HepG2 (cell line): ENCODE measurements around the gene DUSP2. TPM values are rescaled to one million over a fixed set of nuclear protein-coding genes. Genes with fewer than 3 reads are reported as not detected.

ENCODE experiments used
- ATAC-seq: fragments of 200-7000 bp; cut with Tn5 transposase; 3 replicates; pipeline ENCODE4 v1.9.1; 2020; ENCODE audit warnings: mild to moderate bottlenecking, moderate library complexity
- BruUV-seq: library from RNA; stranded (reverse); fragments of 400-500 nt; replicated peaks from 2 replicates; lab custom pipeline; 2021; lab: Mats Ljungman, UMichigan
- CTCF ChIA-PET: fragments of 300-600 bp; formaldehyde crosslinking; extraction: SDS; loops from one replicate; lab custom pipeline; 2021; ENCODE audit warnings: low total read pairs, inconsistent platforms, low intra/inter-chr PET ratio; lab: Yijun Ruan, JAX
- POLR2A ChIA-PET: fragments of 350-600 bp; sonication (Branson Sonifier 250); formaldehyde crosslinking; loops from one replicate; lab custom pipeline; 2020; ENCODE audit warnings: antibody characterized with exemption, inconsistent platforms; lab: Yijun Ruan, JAX
- DNase-seq: peaks from one replicate; pipeline ENCODE4 v3.0.0-alpha.2; 2015; ENCODE audit warnings: low spot score
- FAIRE-seq: peaks from 3 replicates; lab custom pipeline; 2011; peaks lifted over from hg19 to GRCh38; lab: Jason Lieb, UNC
- H2AFZ ChIP-seq: one replicate; pipeline ENCODE4 v1.6.1; 2011; ENCODE audit warnings: low read length, inconsistent platforms
- H3K27ac ChIP-seq: fragments of 300-600 bp; 3 replicates; pipeline ENCODE4 v1.8.0; 2011; ENCODE audit warnings: mixed run types, mild to moderate bottlenecking, mixed read lengths, low read length, inconsistent platforms; ENCODE audit not compliant: insufficient read depth; ENCODE audit errors: extremely low read length
- H3K27me3 ChIP-seq, 2 experiments: fragments of 200-600 bp in 1 of 2; 2 replicates in 1 of 2; 3 replicates in 1 of 2; pipeline versions ENCODE4 v1.6.0 to v1.8.0; 2011; ENCODE audit warnings: low read length in 2 of 2, mild to moderate bottlenecking in 2 of 2, moderate library complexity in 2 of 2, inconsistent platforms in 1 of 2; ENCODE audit not compliant: insufficient read depth in 2 of 2, control insufficient read depth in 1 of 2
- H3K36me3 ChIP-seq, 2 experiments: fragments of 200-600 bp in 1 of 2; replicated peaks in 1 of 2; 2 replicates in 1 of 2; 3 replicates in 1 of 2; pipeline versions ENCODE4 v1.5.1 to v1.8.0; 2011; ENCODE audit warnings: low read length in 2 of 2, inconsistent platforms in 1 of 2; ENCODE audit not compliant: insufficient read depth in 2 of 2, control insufficient read depth in 1 of 2
- H3K4me1 ChIP-seq: 2 replicates; pipeline ENCODE4 v1.5.1; 2012; ENCODE audit warnings: low read length, inconsistent platforms; ENCODE audit not compliant: insufficient read depth
- H3K4me2 ChIP-seq: 2 replicates; pipeline ENCODE4 v1.6.0; 2011; ENCODE audit warnings: low read depth, low read length, inconsistent platforms
- H3K4me3 ChIP-seq, 3 experiments: fragments of 200-600 bp in 1 of 3; sonication (generic), shearing (Covaris generic) in 1 of 3; replicated peaks in 1 of 3; 2 replicates each; pipeline ENCODE4 v1.5.1; 2011 to 2016; ENCODE audit warnings: low read length in 3 of 3, inconsistent platforms in 2 of 3, low read depth in 2 of 3, mild to moderate bottlenecking in 2 of 3, control low read depth in 1 of 3, mixed read lengths in 1 of 3; ENCODE audit not compliant: insufficient read depth in 1 of 3
- H3K79me2 ChIP-seq: one replicate; pipeline ENCODE4 v1.6.1; 2011; ENCODE audit warnings: low read length, inconsistent platforms; ENCODE audit not compliant: insufficient read depth
- H3K9ac ChIP-seq: 2 replicates; pipeline ENCODE4 v1.6.0; 2011; ENCODE audit warnings: mild to moderate bottlenecking, low read depth, low read length, inconsistent platforms; ENCODE audit not compliant: insufficient read depth
- H3K9me3 ChIP-seq: 2 replicates; pipeline ENCODE4 v1.5.1; 2012; ENCODE audit warnings: mild to moderate bottlenecking, low read length
- H4K20me1 ChIP-seq: 2 replicates; pipeline ENCODE4 v1.6.0; 2011; ENCODE audit warnings: inconsistent platforms, mild to moderate bottlenecking, low read length, moderate library complexity; ENCODE audit not compliant: insufficient read depth
- HNRNPLL ChIP-seq: fragments of 200-400 bp; formaldehyde crosslinking; IDR thresholded peaks from 2 replicates; pipeline ENCODE4 v1.6.1; 2017; ENCODE audit warnings: mild to moderate bottlenecking, low read depth, low read length; ENCODE audit not compliant: poor library complexity, severe bottlenecking
- KLF12 ChIP-seq: sonication (generic); formaldehyde crosslinking; IDR thresholded peaks from 2 replicates; pipeline ENCODE4 v1.4.0; 2020; ENCODE audit warnings: missing genetic modification reagents, borderline replicate concordance
- MAF1 ChIP-seq: sonication (generic); formaldehyde crosslinking; IDR thresholded peaks from 2 replicates; pipeline ENCODE4 v1.5.0; 2020; ENCODE audit warnings: missing genetic modification reagents, borderline replicate concordance
- NFYB ChIP-seq: sonication (generic); formaldehyde crosslinking; IDR thresholded peaks from 2 replicates; pipeline ENCODE4 v1.4.0; 2020; ENCODE audit warnings: missing genetic modification reagents
- NFYC ChIP-seq: IDR thresholded peaks from 2 replicates; pipeline ENCODE4 v1.6.1; 2016; ENCODE audit warnings: missing genetic modification reagents, missing compliant biosample characterization
- USF2 ChIP-seq, 2 experiments: sonication (generic) in 1 of 2; formaldehyde crosslinking in 1 of 2; IDR thresholded peaks; 2 replicates each; pipeline versions ENCODE4 v1.5.1 to v1.6.1; 2011 to 2020; ENCODE audit warnings: borderline replicate concordance in 1 of 2, low read depth in 1 of 2, low read length in 1 of 2, mild to moderate bottlenecking in 1 of 2, missing genetic modification reagents in 1 of 2, moderate library complexity in 1 of 2
- WGBS: methylation state at CpG from one replicate; pipeline ENCODE4 v1.1.6; 2017; ENCODE audit warnings: low lambda C conversion rate; 5-methylcytosine and 5-hydroxymethylcytosine counted together
- in situ Hi-C: cut with HindIII; loops from 2 replicates; pipeline ENCODE4 v1.10.0; 2017; ENCODE audit warnings: low pct_unique_long_range_greater_than_20kb; ENCODE audit not compliant: extremely low pct_ligation_motif_present
- intact Hi-C: fragments of 100-400 bp; cut with micrococcal nuclease; formaldehyde crosslinking; loops from one replicate; pipeline ENCODE4 v1.10.0; 2022; ENCODE audit not compliant: unreplicated experiment
- polyA plus RNA-seq, 8 experiments: library from polyadenylated mRNA; depleted of rRNA in 3 of 8; stranded (reverse) in 7 of 8; unstranded in 1 of 8; fragments of >200 nt; fragmentation: Illumina TruSeq in 4 of 8; extraction: Trizol in 4 of 8; gene quantifications; 2 replicates each; pipeline versions ENCODE4 v1.2.1 to v1.2.3, GENCODE V29; 2011 to 2016; ENCODE audit warnings: low read depth in 4 of 8, missing spikeins in 1 of 8, mixed read lengths in 1 of 8; ENCODE audit not compliant: insufficient read depth in 1 of 8
- total RNA-seq, 5 experiments: library from RNA; depleted of rRNA; stranded (reverse); fragments of >200 nt; fragmentation: Illumina TruSeq; extraction: Trizol; gene quantifications; 2 replicates each; pipeline ENCODE4 v1.2.3, GENCODE V29; 2016; ENCODE audit warnings: low read depth in 1 of 5

The DUSP2 gene
- total and polyA plus RNA-seq, 2 of the 13 experiments (the other 11 are each of a cell fraction or from before 2014, with no cell fraction given) = not detected

GRCh38 chr2:96164459-96165184, 19.4 kb upstream of the DUSP2 start:
- no peaks in the 10 kb centered on the region for H3K9me3 ChIP-seq
- in situ Hi-C loops = no loop called here
- ChIA-PET POLR2A (no interaction called here), CTCF (no interaction called here)
- peaks cover 25% of the 10 kb centered on the region for H3K4me1 ChIP-seq
- H4K20me1 ChIP-seq = no peaks in the 10 kb centered on the region
- H3K27me3 ChIP-seq = peaks cover 1 to 22% of the 10 kb centered on the region in 2 experiments; a peak in 3 of 5 replicates
- no peak overlapping the region for H3K27ac ChIP-seq
- 67% methylated on average over 16 of the region's 18 CpGs for WGBS
- FAIRE-seq = no peak
- peak overlapping the region in 1 of 3 experiments; percentile 17; a peak in 1 of 6 replicates for H3K4me3 ChIP-seq
- ATAC-seq = peak; percentile 74
- H3K79me2 ChIP-seq = no peaks in the 10 kb centered on the region
- H3K36me3 ChIP-seq = no peaks in the 10 kb centered on the region
- no peak overlapping the region for H3K9ac ChIP-seq
- no peak for DNase-seq
- BruUV-seq = no TSS peak
- TF ChIP-seq NFYB (CRISPR knock-in tag) = peak; percentile 26; the same call in 1 of the 2 replicates
- TF ChIP-seq USF2 (IDR thresholded peaks at IDR 0.05; ENCODE audit: low read depth, low read length) = peak; percentile 45; the same call in 1 of the 2 replicates
- TF ChIP-seq USF2 (CRISPR knock-in tag; IDR thresholded peaks at IDR 0.05; ENCODE audit: borderline replicate concordance) = peak; percentile 47; the same call in 1 of the 2 replicates
- TF ChIP-seq MAF1 = no peak
- peak; percentile 63 for TF ChIP-seq NFYC (CRISPR knock-in tag)
- peak; percentile 22 for TF ChIP-seq HNRNPLL
- TF ChIP-seq KLF12 (CRISPR knock-in tag) = no peak
- TF ChIP-seq, all 625 proteins: peak for 4
- Histone ChIP-seq H2AFZ (peak overlapping the region; percentile 9), H3K4me2 (peak overlapping the region; percentile 38)
- intact Hi-C loops = no loop called here
